DOHH2 (cell line): ENCODE measurements around the gene SLC3A2.

Experiments used
- EZH2phosphoT487 ChIP-seq: fragments of 200-600 bp; sonication (generic); IDR thresholded peaks from 2 replicates; pipeline ENCODE4 v1.6.1; 2017; ENCODE audit warnings: borderline replicate concordance, mild to moderate bottlenecking, antibody characterized with exemption, low read length, moderate library complexity, mixed read lengths
- TF ChIP-seq, protein P1 (sequence below): fragments of 200-600 bp; sonication (generic); IDR thresholded peaks from one replicate; pipeline ENCODE4 v1.5.1; 2014; ENCODE audit warnings: antibody characterized with exemption, mild to moderate bottlenecking, low read depth, low read length; ENCODE audit not compliant: poor library complexity, severe bottlenecking

DNA sequence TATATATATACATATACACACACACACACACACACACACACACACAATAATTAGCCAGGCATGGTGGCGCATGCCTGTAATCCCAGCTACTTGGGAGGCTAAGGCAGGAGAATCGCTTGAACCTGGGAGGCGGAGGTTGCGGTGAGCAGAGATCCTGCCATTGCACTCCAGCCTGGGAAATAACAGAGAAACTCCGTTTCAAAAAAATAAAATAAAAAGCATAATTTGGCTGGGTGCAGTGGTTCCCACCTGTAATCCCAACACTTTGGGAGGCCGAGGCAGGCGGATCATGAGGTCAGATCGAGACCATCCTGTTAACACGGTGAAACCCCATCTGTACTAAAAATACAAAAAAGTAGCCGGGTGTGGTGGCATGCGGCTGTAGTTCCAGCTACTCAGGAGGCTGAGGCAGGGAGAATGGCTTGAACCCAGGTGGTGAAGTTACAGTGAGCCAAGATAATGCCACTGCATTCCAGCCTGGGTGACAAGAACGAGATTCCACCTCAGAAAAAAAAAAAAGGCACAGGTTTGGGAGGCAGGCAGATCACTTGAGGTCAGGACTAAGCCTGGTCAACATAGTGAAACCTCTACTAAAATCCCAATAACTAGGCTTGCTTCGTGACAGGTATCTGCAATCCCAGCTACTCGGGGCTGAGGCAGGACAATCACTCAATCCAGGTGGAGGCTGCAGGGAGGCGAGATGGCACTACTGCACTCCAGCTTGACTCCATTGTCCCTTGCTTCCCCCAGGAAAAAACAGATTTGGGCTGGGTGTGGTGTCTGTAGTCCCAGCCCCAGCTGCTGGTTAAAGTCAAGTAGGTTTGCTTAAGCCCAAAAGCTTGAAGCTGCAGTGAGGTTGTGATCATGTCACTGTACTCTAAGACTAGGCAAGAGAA is 29.5 kb upstream of the SLC3A2 start:
- TF ChIP-seq, protein P1, sequence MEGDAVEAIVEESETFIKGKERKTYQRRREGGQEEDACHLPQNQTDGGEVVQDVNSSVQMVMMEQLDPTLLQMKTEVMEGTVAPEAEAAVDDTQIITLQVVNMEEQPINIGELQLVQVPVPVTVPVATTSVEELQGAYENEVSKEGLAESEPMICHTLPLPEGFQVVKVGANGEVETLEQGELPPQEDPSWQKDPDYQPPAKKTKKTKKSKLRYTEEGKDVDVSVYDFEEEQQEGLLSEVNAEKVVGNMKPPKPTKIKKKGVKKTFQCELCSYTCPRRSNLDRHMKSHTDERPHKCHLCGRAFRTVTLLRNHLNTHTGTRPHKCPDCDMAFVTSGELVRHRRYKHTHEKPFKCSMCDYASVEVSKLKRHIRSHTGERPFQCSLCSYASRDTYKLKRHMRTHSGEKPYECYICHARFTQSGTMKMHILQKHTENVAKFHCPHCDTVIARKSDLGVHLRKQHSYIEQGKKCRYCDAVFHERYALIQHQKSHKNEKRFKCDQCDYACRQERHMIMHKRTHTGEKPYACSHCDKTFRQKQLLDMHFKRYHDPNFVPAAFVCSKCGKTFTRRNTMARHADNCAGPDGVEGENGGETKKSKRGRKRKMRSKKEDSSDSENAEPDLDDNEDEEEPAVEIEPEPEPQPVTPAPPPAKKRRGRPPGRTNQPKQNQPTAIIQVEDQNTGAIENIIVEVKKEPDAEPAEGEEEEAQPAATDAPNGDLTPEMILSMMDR: no peak
- TF ChIP-seq EZH2phosphoT487: no peak
